B cell (primary cell): ENCODE measurements around the gene OR4C13. TPM values are rescaled to one million over a fixed set of nuclear protein-coding genes. Genes with fewer than 3 reads are reported as not detected.
"Not testable (repeated sequence)": the region's sequence is repeated elsewhere in the genome, so short reads cannot be mapped to it uniquely, and the experiment has no call there.

ENCODE experiments used
- ATAC-seq: fragments of 200-7000 bp; cut with Tn5 transposase; one replicate; pipeline ENCODE4 v1.10.0; 2021; ENCODE audit warnings: low read depth, mild to moderate bottlenecking, moderate number of reproducible peaks, moderate library complexity
- CTCF ChIA-PET: fragments of 350-600 bp; sonication (Branson Sonifier 250); formaldehyde crosslinking; loops from one replicate; lab custom pipeline; 2021; ENCODE audit warnings: antibody characterized with exemption, inconsistent platforms; lab: Charles Lee
- POLR2A ChIA-PET: fragments of 350-600 bp; sonication (Branson Sonifier 250); formaldehyde crosslinking; loops from one replicate; lab custom pipeline; 2021; ENCODE audit warnings: antibody characterized with exemption; lab: Charles Lee
- DNase-seq: peaks from one replicate; pipeline ENCODE4 v3.0.0; 2013
- H2AFZ ChIP-seq: 2 replicates; pipeline ENCODE4 v1.6.1; 2012; ENCODE audit warnings: mild to moderate bottlenecking, low read depth, low read length; ENCODE audit not compliant: insufficient read depth, poor library complexity, severe bottlenecking
- H3K27ac ChIP-seq, 2 donors: 1 replicate in 1 of 2; 2 replicates in 1 of 2; pipeline ENCODE4 v1.5.1; 2012 to 2013; ENCODE audit warnings: low read length in 2 of 2, mild to moderate bottlenecking in 2 of 2, moderate library complexity in 1 of 2
- H3K27me3 ChIP-seq, 4 experiments: fragments of 200-600 bp in 1 of 4; sonication (generic) in 1 of 4; replicated peaks in 1 of 4; 1 replicate in 2 of 4; 2 replicates in 2 of 4; pipeline versions ENCODE4 v1.6.1 to v1.7.0; 2013 to 2016; ENCODE audit warnings: low read length in 3 of 4, mild to moderate bottlenecking in 2 of 4, mixed read lengths in 1 of 4, moderate library complexity in 1 of 4; ENCODE audit not compliant: insufficient read depth in 4 of 4, control insufficient read depth in 3 of 4; ENCODE audit errors: control extremely low read depth in 1 of 4
- H3K36me3 ChIP-seq, 2 experiments: replicated peaks in 1 of 2; 1 replicate in 1 of 2; 2 replicates in 1 of 2; pipeline versions ENCODE4 v1.6.1 to v1.7.1; 2013; ENCODE audit warnings: low read length in 1 of 2; ENCODE audit not compliant: insufficient read depth in 2 of 2, control insufficient read depth in 1 of 2; ENCODE audit errors: control extremely low read depth in 1 of 2, extremely low read depth in 1 of 2
- H3K4me1 ChIP-seq, 2 donors: fragments of 200-600 bp in 1 of 2; sonication (generic) in 1 of 2; 1 replicate in 1 of 2; 2 replicates in 1 of 2; pipeline versions ENCODE4 v1.5.1 to v1.6.1; 2013 to 2017; ENCODE audit warnings: low read length in 2 of 2; ENCODE audit not compliant: control insufficient read depth in 2 of 2, insufficient read depth in 2 of 2
- H3K4me2 ChIP-seq: replicated peaks from 2 replicates; pipeline ENCODE3; 2012; ENCODE audit warnings: mild to moderate bottlenecking, low read depth, low read length; ENCODE audit not compliant: poor library complexity, severe bottlenecking
- H3K4me3 ChIP-seq, 5 experiments: fragments of 200-600 bp in 1 of 5; sonication (generic) in 1 of 5; 1 replicate in 3 of 5; 2 replicates in 2 of 5; pipeline versions ENCODE4 v1.5.1 to v1.7.0; 2011 to 2016; ENCODE audit warnings: low read length in 4 of 5, mild to moderate bottlenecking in 4 of 5, low read depth in 2 of 5, control low read depth in 1 of 5, moderate library complexity in 1 of 5; ENCODE audit not compliant: insufficient read depth in 1 of 5; ENCODE audit errors: control extremely low read depth in 1 of 5, extremely low read depth in 1 of 5
- H3K79me2 ChIP-seq: fragments of 200-600 bp; sonication (generic); one replicate; pipeline ENCODE4 v1.6.0; 2016; ENCODE audit warnings: low read length; ENCODE audit not compliant: control insufficient read depth, insufficient read depth
- H3K9ac ChIP-seq: fragments of 200-600 bp; sonication (generic); 2 replicates; pipeline ENCODE4 v1.6.1; 2017; ENCODE audit warnings: mild to moderate bottlenecking, low read length, moderate library complexity
- H3K9me3 ChIP-seq, 3 donors: one replicate each; pipeline versions ENCODE4 v1.6.1 to v1.7.1; 2013; ENCODE audit warnings: low read length in 2 of 3; ENCODE audit not compliant: control insufficient read depth in 2 of 3, insufficient read depth in 1 of 3; ENCODE audit errors: control extremely low read depth in 1 of 3
- H4K20me1 ChIP-seq: 2 replicates; pipeline ENCODE4 v1.6.0; 2012; ENCODE audit warnings: mild to moderate bottlenecking, low read length; ENCODE audit not compliant: insufficient read depth, control insufficient read depth, poor library complexity, severe bottlenecking
- H3K27ac Mint-ChIP-seq: one replicate; pipeline ENCODE4 v1.8.0; 2021; ENCODE audit warnings: mixed read lengths
- H3K27me3 Mint-ChIP-seq: one replicate; pipeline ENCODE4 v1.8.0; 2021; ENCODE audit warnings: mixed read lengths
- H3K4me1 Mint-ChIP-seq: one replicate; pipeline ENCODE4 v1.8.0; 2021; ENCODE audit warnings: mixed read lengths
- H3K4me3 Mint-ChIP-seq: one replicate; pipeline ENCODE4 v1.8.0; 2021; ENCODE audit warnings: mixed read lengths
- H3K9me3 Mint-ChIP-seq: one replicate; pipeline ENCODE4 v1.8.0; 2022; ENCODE audit warnings: mixed read lengths; ENCODE audit not compliant: insufficient read depth
- WGBS: methylation state at CpG from one replicate; pipeline ENCODE4 v1.1.5; 2013; ENCODE audit warnings: missing lambda C conversion rate; ENCODE audit not compliant: insufficient coverage; 5-methylcytosine and 5-hydroxymethylcytosine counted together
- intact Hi-C: fragments of 100-400 bp; cut with micrococcal nuclease; formaldehyde crosslinking; loops from one replicate; pipeline ENCODE4 v1.10.0; 2022
- polyA plus RNA-seq: library from polyadenylated mRNA; depleted of rRNA; stranded (reverse); fragments of >200 nt; gene quantifications from 2 replicates; pipeline ENCODE4 v1.2.3, GENCODE V29; 2012
- total RNA-seq, 2 donors: library from RNA; stranded (reverse); fragments of 120-200 nt in 1 of 2; gene quantifications; 1 replicate in 1 of 2; 2 replicates in 1 of 2; pipeline versions ENCODE4 v1.2.3 to v1.2.4, GENCODE V29; 2013 to 2022

The OR4C13 gene
- total and polyA plus RNA-seq, 2 donors (not counting 1 experiment from before 2014, with no cell fraction given) = not detected

DNA sequence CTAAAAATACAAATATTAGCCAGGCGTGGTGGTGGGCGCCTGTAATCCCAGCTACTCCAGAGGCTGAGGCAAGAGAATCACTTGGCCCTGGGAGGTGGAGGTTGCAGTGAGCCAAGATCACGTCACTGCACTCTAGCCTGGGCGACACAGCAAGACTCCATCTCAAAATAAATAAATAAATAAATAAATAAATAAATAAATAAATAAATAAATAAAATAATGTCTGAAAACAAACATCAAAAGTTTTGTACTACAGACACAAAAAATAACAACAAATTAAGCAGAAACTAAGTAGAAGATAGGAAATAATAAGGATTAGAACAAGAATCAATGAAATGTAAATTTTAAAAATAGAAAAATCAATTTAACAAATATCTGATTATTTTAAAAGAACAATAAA lies 21.2 kb downstream of the OR4C13 start:
- DNase-seq, H3K36me3 ChIP-seq, H3K4me2 ChIP-seq, H3K4me1 ChIP-seq, H3K9me3 ChIP-seq, H3K27me3 ChIP-seq, H3K4me3 ChIP-seq, CTCF ChIA-PET, H3K9me3 Mint-ChIP-seq, H3K9ac ChIP-seq, H3K27me3 Mint-ChIP-seq, H3K4me3 Mint-ChIP-seq, H3K27ac Mint-ChIP-seq, intact Hi-C loops, H4K20me1 ChIP-seq, POLR2A ChIA-PET, H3K4me1 Mint-ChIP-seq, H3K27ac ChIP-seq, H2AFZ ChIP-seq, H3K79me2 ChIP-seq, ATAC-seq: not testable (repeated sequence)
- no CpG with 5 or more reads among the region's 4 CpGs for WGBS

DNA sequence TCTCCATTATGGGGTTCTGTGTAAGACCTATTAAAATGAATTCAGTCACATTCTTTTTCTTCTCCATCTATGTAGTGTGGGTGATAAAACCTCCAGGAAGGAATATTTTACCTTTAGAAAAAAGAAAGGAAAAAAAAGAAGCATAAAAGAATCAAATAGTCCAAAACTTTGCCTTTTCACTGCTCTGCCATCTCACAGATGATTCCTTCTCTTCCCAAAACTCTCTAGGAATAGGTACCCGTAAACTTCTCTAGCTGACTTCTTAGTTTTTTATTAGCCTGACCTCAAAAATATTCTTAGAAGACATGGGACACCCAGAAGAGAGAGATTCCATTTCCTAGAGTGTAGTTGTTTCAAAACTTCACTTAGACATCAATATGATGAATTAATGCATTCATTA lies 30.2 kb downstream of the OR4C13 start, which contains the start of gene OR4C12:
TSS of gene OR4C12 (minus strand) at position 101 of the 400 bp plus-strand sequence. CDS start at position 67, 34 bp downstream.
- H3K9ac ChIP-seq, ATAC-seq, H3K79me2 ChIP-seq, H3K4me2 ChIP-seq, CTCF ChIA-PET, H3K36me3 ChIP-seq, H2AFZ ChIP-seq, H3K4me3 ChIP-seq, H3K27me3 ChIP-seq, H3K27ac Mint-ChIP-seq, intact Hi-C loops, H3K4me1 ChIP-seq, H4K20me1 ChIP-seq, H3K27me3 Mint-ChIP-seq, H3K4me1 Mint-ChIP-seq, H3K9me3 ChIP-seq, H3K27ac ChIP-seq, POLR2A ChIA-PET, H3K9me3 Mint-ChIP-seq, H3K4me3 Mint-ChIP-seq, DNase-seq: not testable (repeated sequence)
- WGBS = no CpG with 5 or more reads among the region's 1 CpG
